ENCODE measurements around the gene HEPHL1.

HEPHL1 gene

DNA sequence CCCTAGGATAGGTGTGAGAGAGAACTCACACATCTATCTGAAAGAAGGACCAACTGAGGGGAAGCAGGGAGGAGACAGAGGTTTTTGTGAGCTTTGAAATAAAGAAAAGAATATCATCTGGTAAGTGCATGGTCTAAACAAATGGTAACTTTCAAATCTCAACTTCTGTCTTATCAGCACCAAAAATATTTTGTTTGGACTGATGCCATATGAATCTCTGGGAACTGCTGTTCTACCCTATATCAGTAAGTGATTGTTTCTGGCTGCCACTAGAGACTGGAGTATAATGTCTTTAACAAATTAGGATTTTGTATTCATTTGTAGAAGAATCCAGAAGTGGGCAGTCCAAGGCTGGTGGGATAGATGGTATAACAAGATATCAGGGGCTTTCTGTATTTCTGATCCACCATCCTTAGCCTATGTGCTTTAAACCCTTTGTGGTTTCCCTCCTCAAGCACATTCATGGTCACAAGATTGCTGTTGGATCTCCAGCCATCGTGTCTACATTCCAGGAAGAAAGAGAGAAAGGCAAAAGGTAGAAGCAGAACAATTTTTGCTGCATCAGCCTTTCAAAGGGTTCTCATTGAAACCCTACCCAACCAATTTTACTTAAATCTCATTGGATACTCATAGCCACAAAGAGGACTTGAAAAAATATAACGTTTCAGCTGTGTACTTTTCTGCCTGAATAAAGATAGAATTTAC is 4.7 kb downstream of the HEPHL1 start:
- DNase-seq (ENCODE audit: low read depth), result no peak

DNA sequence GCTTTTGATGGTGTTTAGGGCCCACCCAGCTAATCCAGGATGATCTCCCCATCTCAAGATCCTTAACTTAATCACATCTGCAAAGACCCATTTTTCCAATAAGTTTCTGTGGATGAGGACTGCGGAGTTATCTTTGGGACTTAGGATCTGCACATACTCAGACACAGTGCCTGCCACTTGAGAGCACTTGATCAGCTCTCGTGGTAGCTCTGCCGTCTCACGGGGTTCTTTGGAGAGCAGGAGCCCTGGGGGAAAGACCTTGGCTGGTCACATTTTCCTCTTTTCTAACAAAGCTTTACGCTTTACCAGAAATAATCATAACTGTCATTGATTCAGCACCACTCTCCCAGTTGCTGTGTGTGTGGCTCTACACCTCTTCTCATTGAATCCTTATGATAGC is 6.1 kb downstream of the HEPHL1 start:
- no peak for DNase-seq (ENCODE audit: low read depth)

DNA sequence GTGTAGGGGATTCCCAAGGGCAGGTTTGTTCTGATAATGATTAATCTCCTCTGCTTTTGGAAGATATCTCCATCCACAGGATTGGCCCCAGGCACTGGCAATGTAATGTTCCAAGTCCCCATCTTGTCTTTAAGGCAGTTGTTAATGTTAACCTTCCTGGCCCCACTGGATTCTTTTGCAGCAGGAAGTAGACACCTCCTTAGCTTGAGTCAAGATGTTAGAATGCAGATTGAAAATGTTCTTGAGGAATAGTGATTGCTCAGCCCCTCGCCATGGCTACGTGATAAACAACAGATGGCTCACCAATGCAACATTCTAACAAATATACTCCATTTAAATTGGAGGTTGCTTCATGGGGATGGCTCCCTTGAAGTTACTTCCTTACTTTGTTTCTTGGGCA is 7.3 kb downstream of the HEPHL1 start:
- no peak for DNase-seq (ENCODE audit: low read depth)

DNA sequence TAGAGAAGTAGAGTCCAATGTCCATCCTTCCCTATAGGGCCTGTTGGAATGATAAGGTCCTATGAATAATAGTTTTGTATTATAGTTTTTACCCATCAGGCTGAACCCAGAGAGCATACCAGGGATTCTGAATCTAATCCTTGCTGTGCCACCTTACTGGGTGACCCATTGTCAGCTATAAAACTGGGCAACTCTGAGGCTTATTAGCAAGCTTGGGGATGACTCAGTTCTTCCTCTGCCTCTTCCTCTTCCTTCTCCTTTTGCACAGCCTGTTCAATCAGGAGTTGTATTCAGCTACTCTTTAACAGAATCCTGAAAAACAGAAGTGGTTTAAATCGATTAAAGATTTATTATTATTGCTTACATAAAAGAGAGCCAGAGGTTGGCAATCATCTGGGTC is 8.9 kb downstream of the HEPHL1 start:
- DNase-seq (ENCODE audit: low read depth), result no peak

DNA sequence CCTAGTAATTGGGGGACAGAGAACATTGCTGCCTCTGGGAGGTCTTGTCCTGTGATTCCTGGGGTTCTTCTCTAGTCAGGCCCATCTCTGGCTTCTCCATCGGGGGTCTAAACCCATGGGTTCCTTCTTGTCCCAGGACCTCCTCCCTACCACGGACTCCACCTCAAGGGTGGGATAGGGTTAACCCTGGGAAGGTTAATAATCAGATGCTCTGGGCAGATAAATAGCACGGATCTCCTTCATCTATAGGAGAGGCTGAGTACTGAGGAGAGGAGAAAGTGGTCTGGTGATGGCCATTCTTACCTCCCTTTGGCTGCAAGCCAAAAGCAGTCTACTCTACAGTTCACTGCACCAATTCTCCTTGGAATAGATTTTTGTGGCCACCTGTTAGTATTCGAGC is 10.5 kb downstream of the HEPHL1 start:
- no peak for DNase-seq (ENCODE audit: low read depth)

- DNase-seq (ENCODE audit: low read depth), result no peak
These were observed 10.9 kb downstream of the HEPHL1 start for GRCh38 chr11:94032066-94032465.

DNA sequence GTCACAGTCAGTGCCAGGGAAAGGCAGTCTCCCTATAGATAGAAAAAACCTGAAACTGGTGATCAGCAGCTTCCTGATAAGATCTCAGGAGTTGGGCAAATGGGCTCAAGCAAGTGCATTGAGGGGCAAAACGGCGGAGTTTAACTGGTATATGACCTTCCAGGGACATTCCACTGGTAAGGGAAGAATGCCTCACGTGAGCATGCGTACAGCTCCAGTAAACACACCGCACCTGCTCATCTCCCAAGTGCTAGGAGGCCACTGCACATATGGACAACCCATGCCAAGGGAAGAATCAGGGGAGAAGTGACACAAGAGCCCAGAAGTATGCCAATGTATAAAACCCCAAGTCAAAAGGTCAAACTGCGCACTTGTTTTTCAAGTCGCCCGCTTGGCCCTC is 11.6 kb downstream of the HEPHL1 start:
- DNase-seq (ENCODE audit: low read depth), result no peak

DNA sequence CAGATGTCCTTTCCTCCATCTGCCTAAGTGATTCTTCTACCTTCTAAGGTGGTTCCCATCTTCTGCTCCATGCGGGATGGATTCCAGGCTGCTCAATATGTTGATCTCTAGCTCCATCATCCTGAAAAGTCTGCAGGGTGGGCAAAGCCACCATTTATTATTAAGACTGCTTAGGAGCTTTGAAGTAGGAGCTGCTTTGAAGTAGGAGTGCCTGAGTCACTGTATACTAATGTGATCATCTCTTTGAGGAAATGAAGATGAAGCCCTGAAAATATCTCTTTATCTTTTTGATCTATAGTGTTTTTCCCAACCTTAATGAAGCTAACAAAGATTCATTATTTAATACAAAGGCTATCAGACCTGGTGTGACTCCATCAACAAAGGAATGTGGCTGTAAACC is 13.1 kb downstream of the HEPHL1 start:
- no peak for DNase-seq (ENCODE audit: low read depth)

DNA sequence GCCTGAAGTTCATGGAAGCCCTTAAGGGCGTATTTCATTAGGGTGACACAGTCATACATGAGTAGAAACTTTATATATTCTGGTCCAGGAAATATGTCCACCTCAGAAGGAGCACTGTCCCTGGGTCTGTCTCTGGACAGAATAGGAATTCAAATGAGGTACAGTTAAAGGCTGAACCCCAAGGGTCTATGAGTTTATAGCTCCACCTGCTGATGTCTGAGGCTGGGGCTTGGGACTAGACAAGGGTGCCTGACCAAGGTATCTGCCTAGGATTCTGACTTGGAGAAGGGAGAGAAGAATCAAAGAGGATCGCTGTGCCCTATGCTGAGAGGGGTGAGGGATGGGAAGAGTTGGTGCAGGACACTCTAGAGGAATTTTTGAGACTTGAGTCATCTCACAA is 14.9 kb downstream of the HEPHL1 start:
- no peak for DNase-seq (ENCODE audit: low read depth)

DNA sequence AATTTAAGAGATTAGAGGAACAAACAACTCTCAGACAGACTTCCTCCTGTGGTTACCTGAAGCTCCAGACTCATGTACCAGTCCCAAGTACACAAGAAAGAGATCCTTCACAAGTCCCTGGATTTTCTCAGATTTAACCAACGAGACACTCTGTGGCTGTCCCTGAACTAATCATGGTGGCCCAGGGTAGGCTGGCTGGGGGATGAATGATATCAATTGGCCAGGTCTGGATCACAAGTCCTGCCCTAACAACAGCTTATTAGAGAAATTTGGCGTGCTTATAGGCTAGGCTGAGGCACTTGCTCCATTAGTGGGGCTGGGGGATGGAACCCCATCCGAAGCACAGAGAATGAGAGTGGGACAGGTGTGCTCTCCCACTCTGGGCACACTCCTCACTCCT is 22.1 kb downstream of the HEPHL1 start:
- DNase-seq (ENCODE audit: low read depth), result no peak

GRCh38 chr11:94046796-94047195 is 25.6 kb downstream of the HEPHL1 start:
- DNase-seq (ENCODE audit: low read depth), result no peak

- DNase-seq (ENCODE audit: low read depth), result no peak
These were observed 27.0 kb downstream of the HEPHL1 start for GRCh38 chr11:94048032-94048709.

DNA sequence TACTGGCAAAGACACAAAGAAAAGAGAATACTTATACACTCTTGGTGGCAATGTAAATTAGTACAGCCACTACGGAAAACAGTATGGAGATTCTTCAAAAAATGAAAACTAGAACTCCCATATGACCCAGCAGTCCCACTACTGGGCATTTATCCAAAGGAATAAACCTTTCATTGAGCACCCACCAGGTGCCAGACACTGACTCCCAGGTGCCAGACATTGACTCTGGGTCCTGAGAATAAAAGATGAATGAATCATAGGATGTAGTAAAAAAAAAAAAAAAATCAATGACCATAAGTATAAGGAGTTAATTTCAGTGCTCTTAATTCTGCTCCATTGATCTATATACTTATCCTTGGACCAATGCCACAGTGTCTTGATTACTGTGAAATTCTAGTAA is 28.2 kb downstream of the HEPHL1 start:
- no peak for DNase-seq (ENCODE audit: low read depth)

DNA sequence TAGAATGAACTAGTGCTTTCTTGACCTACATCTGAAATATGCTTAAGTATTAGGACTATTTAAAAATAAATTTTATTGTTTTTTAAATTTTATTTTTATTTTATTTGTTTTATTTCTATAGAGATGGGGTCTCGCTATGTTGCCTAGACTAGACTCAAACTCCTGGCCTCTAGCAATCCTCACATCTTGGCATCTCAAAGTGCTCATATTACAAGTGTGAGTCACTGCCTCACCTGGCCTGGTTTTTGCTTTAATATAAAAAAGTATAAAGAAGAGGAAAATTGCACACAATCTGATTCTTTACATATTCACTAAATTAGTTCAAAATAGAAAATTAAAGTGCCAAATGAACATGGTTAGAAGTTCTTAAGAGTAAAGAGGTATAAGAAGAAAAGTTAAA is 37.5 kb downstream of the HEPHL1 start:
- DNase-seq (ENCODE audit: low read depth), result no peak

- no peak for DNase-seq (ENCODE audit: low read depth)
These were observed 37.9 kb downstream of the HEPHL1 start for GRCh38 chr11:94059065-94059464.

DNA sequence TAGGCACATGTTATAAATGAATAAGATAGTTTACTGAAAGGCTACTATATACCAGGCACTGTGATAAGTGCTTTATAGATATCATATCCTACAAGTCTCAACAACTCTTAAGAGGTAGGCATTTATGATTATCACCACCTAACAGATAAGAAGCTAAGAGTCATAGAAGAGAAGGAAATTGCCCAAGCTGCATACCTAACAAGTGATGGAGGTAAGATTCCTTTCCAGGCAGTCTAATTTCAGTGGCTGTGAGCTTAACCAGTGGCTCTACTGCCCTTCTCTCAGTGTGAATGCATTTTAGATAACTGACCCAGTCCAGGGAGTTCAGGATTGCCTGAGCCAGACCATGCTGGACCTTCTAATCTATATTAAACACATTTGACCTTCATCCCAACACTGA is 39.2 kb downstream of the HEPHL1 start:
- DNase-seq (ENCODE audit: low read depth), result no peak

- DNase-seq (ENCODE audit: low read depth), result no peak
These were observed 41.2 kb downstream of the HEPHL1 start for GRCh38 chr11:94062360-94062759.

DNA sequence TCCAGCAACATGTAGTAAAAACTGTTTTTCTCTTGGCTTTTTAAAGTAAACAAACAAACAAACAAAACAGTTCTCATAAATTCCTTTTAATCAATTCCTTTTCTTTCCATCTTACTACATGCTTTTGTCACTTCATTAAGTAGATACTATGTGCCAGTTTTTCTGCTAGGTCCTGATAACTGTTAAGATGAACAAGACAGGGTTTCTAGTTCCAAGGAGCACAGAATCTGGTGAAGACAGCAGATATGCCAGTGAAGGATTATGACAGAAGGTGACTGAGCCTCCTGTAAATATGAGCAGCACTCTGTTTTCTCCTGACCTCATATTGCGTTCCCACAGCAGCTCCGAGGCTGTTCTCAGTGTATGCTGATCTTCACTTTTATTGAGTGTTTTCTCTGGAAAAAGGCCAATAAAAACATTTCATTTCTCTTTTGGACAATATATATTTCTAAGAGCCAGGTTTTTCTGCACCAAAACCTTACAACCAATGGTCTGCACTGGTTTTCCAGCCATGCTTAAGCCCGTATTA is 45.8 kb downstream of the HEPHL1 start:
- DNase-seq (ENCODE audit: low read depth), result no peak

DNA sequence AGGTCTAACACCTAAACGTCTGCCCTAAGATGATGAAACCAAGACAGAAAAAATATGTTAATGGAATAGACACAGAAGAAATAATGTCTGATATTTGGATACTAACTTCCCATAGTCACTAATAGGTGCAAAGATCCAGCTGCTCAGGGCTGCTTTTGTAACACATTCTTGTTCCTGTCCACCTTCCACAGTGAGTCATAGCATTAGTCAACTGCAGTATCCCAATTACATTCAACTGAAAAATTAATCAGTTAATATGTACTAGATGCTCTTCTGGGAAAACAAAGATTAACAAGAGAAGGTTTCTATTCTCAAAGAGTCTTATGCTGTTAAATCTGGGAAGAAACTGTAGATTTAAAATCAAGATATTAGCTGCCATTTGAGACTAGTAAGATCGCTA is 47.6 kb downstream of the HEPHL1 start:
- DNase-seq (ENCODE audit: low read depth), result no peak

DNA sequence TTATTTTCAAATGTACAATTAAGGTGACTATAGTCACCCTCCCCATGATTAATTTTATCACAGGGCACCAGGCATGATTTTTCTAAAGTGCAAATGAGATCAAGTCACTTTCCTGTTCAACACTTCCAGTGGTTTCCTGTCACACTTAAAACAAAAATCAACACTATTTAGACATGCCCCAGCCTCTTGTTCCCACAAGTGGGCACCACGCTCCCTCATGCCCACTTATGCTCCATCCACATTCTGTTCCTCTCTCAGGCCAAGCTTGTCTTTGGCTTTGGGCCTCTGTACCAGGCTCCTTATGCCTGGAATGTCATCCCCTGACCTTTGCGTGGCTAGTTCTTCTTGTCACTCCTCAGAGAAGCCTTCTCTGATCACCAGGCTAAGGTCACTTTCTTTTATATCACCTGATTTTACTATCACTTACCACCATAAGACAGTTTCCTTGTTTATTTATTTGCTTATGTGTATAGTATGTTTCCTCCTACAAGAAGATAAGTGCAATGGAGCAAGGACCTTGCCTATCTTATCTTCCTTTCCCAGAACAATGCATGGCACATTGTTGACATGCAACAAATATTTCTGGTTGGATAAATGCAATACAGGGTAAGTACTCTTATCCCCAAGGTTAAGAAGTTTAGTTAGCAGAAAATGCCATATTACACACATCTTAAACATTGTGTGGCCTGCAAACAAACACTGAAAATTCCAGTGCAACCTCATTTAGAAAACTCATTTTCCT is 56.6 kb downstream of the HEPHL1 start:
- DNase-seq (ENCODE audit: low read depth), result no peak

GRCh38 chr11:94084164-94084563 is 63.0 kb downstream of the HEPHL1 start:
- DNase-seq (ENCODE audit: low read depth), result no peak

DNA sequence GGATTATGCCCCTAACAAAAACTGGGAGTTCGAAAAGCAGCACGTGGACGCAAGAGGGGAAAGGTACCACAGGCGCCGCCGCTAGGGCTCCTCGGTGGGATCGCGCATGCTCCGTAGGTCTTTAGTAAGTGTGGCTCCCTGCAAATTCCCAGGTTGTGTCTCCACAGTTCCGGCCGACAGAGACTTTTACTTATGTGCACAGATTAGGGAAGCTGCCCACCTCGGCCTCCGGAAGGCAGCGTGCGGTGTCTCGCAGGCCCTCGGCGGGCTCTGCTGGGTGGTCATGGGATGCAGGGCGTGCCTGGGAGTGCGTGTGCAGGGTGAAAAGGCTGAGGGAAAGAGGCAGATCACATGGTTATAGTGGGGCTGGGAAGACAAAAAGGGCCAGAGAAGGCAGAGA is 67.8 kb downstream of the HEPHL1 start:
- DNase-seq (ENCODE audit: low read depth), result no peak

- DNase-seq (ENCODE audit: low read depth), result no peak
These were observed 68.2 kb downstream of the HEPHL1 start for GRCh38 chr11:94089341-94089740.

Data from GM04503 (cell line).